ENCODE measurements around the gene STN1. TPM values are rescaled to one million over a fixed set of nuclear protein-coding genes. Genes with fewer than 3 reads are reported as not detected.
A peak's percentile ranks its signal among the peaks of the same experiment; 100 is the strongest.

Gene STN1
- total RNA-seq, 1 donor from 2014 or later = 42.3 TPM

DNA sequence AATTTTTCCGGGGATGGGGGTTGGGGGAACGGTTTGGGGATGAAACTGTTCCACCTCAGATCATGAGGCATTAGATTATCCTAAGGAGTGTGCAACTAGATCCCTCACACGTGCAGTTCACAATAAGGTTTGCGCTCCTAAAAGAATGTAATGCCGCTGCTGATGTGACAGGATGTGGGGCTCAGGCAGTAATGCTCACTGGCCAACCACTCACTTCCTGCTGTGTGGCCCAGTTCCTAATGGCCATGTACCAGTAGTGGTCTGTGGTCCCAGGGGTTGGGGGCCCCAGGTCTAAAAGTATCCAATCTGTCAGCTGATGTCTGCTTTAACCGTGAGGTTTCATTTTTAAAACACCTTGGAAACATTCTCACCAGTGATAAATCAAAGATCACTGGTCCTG, 2.2 kb downstream of the STN1 start:
- peak; percentile 61 for DNase-seq
- Histone ChIP-seq H3K36me3 (no peaks in the 10 kb centered on the region), H3K9me3 (no peaks in the 10 kb centered on the region), H3K4me1 (peaks cover 27% of the 10 kb centered on the region), H3K27ac (peak overlapping the region; percentile 97), H3K4me3 (peak overlapping the region; percentile 76), H3K27me3 (no peaks in the 10 kb centered on the region)
- ATAC-seq = no peak
- intact Hi-C loops (cut with DNase I) = no loop called here
- TF ChIP-seq, protein P1, sequence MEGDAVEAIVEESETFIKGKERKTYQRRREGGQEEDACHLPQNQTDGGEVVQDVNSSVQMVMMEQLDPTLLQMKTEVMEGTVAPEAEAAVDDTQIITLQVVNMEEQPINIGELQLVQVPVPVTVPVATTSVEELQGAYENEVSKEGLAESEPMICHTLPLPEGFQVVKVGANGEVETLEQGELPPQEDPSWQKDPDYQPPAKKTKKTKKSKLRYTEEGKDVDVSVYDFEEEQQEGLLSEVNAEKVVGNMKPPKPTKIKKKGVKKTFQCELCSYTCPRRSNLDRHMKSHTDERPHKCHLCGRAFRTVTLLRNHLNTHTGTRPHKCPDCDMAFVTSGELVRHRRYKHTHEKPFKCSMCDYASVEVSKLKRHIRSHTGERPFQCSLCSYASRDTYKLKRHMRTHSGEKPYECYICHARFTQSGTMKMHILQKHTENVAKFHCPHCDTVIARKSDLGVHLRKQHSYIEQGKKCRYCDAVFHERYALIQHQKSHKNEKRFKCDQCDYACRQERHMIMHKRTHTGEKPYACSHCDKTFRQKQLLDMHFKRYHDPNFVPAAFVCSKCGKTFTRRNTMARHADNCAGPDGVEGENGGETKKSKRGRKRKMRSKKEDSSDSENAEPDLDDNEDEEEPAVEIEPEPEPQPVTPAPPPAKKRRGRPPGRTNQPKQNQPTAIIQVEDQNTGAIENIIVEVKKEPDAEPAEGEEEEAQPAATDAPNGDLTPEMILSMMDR (IDR thresholded peaks at IDR 0.05) = no peak

DNA sequence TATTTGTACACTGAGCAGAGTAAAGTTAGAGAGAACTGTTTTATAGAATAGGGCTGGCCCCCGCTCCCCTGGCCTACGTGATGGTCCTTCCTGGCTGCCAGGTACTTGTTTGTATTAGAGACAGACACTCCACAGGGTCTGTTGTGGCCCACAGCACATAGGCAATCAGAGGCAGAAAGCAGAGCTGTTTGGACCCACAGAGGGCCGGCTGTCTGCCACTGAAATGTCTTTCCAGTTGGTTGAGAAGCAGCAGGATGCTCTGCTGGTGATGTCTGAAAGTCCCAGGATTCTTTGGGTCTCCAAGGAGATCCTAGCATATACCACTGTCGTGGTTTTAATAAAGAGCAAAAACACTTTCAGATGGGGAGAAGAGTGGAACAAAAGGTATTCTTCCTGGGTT, 5.2 kb downstream of the STN1 start:
- peak overlapping the region; percentile 33 for H3K27ac ChIP-seq
- intact Hi-C loops (cut with DNase I) = no loop called here
- ATAC-seq (no peak), DNase-seq (no peak)
- H3K4me1 ChIP-seq = peaks cover 46% of the 10 kb centered on the region
- no peaks in the 10 kb centered on the region for H3K27me3 ChIP-seq
- no peaks in the 10 kb centered on the region for H3K9me3 ChIP-seq
- H3K36me3 ChIP-seq = no peaks in the 10 kb centered on the region
- TF ChIP-seq, protein P1 (IDR thresholded peaks at IDR 0.05) = no peak
- no peak overlapping the region for H3K4me3 ChIP-seq

DNA sequence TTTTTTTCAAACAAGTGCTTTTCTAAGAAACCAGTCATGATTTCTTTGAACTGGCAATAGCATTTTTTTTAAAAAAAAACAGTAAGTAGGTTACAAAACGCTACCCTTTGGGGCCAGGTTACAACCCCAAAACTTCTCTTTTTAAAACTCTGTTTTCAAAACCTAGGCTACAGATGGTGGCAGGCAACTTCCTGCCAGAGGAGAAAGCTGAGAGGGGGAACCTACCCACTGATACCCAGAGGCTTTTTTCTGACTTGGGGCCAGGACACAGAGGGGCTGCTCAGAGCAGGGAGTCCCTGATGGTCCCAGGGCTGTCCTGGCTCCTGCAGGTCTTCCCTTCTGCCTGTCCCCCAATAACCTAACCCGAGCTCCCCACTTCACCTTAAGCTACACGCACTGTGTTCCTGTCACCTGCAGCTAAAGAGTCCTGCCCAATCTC, 6.9 kb downstream of the STN1 start:
- DNase-seq = no peak
- intact Hi-C loops (cut with DNase I) = no loop called here

DNA sequence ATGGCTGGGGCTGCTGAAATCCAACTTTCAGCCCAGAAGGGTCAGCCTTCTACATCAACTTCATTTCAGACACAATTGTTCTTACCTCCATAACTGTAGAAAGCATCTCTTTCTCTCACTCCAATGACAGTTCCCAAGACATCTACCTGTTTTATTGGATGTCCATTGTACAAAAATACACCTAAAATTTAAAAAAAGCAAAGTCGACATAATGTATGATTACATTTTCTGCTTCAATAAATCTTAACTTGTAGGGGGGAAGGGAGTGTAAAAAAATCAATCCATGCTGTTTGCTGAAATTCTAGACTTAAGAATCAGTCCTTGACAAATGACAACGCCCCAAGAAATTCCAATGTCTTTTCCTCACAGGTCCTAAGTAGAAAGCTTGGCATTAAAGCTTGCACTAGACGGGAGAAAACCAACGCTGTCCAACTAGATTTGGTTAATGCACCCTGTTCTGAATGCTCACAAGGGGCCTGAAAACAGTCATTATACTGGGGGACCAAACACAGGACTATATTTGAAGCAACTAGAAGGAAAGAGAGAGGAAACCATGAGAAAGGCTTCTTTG, 7.5 kb downstream of the STN1 start:
- intact Hi-C loops (cut with DNase I) = no loop called here

More for the DNA sequence above, 6.9 kb downstream of the STN1 start:
- Histone ChIP-seq H3K4me3 (no peak overlapping the region), H3K9me3 (no peaks in the 10 kb centered on the region), H3K4me1 (peaks cover 47% of the 10 kb centered on the region), H3K27me3 (no peaks in the 10 kb centered on the region), H3K27ac (peak overlapping the region; percentile 86), H3K36me3 (no peaks in the 10 kb centered on the region)
- peak; percentile 34 for ATAC-seq
- TF ChIP-seq, protein P1 (IDR thresholded peaks at IDR 0.05) = no peak

DNA sequence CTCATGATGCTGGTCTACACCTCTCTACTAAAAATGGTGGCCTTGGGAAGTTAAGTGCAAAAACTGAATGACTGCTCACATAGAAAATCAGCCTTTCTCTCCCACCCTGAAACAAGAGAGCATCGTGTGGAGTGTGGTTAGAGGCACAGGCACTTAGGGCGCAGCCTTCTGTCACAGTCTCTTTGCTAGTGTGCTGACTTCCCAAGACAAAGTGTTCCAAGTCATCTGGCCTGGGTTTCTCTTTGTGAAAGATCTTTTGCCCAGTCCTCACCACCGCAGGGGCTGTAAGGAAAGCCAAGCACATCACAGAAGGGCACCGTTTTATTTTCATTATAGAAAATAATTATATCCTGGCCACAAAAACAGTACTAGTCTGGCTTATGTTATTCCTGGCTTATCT, 12.5 kb downstream of the STN1 start:
- intact Hi-C loops (cut with DNase I) = no loop called here
- peak overlapping the region; percentile 43 for H3K27ac ChIP-seq
- DNase-seq (no peak), ATAC-seq (no peak)
- no peak overlapping the region for H3K4me3 ChIP-seq
- H3K27me3 ChIP-seq = no peaks in the 10 kb centered on the region
- H3K36me3 ChIP-seq = peaks cover 36% of the 10 kb centered on the region
- no peaks in the 10 kb centered on the region for H3K9me3 ChIP-seq
- H3K4me1 ChIP-seq = peaks cover 40% of the 10 kb centered on the region
- TF ChIP-seq, protein P1 (IDR thresholded peaks at IDR 0.05) = no peak

More for the DNA sequence above, 7.5 kb downstream of the STN1 start:
- ATAC-seq = peak; percentile 6
- TF ChIP-seq, protein P1 (IDR thresholded peaks at IDR 0.05) = no peak
- Histone ChIP-seq H3K36me3 (no peaks in the 10 kb centered on the region), H3K27me3 (no peaks in the 10 kb centered on the region), H3K4me3 (no peak overlapping the region), H3K27ac (peak overlapping the region; percentile 86), H3K9me3 (no peaks in the 10 kb centered on the region), H3K4me1 (peaks cover 45% of the 10 kb centered on the region)
- DNase-seq = no peak

DNA sequence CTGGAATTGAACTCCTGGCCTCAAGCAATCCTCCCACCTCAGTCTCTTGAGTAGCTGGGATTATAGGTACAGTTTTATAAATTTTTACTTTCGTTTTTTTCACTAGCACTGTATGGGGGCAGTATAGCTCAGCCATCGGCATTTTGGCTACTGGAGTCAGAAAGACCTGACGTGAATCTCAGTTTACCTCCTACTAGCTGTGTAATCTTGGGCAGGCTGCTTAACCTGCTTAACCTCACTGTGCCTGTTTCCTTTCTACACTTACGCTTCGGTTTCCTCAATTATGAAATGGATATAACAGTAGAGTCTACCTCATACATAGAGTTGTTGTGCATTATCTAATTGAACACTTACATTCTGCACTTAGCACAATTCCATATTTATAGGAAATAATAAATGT, 16.7 kb downstream of the STN1 start:
- H3K4me1 ChIP-seq = peaks cover 14% of the 10 kb centered on the region
- H3K9me3 ChIP-seq = no peaks in the 10 kb centered on the region
- no peak for DNase-seq
- intact Hi-C loops (cut with DNase I) = no loop called here
- no peak for ATAC-seq
- TF ChIP-seq, protein P1 (IDR thresholded peaks at IDR 0.05) = no peak
- H3K27ac ChIP-seq = peak overlapping the region; percentile 15
- H3K4me3 ChIP-seq = no peak overlapping the region
- H3K27me3 ChIP-seq = no peaks in the 10 kb centered on the region
- H3K36me3 ChIP-seq = peaks cover 77% of the 10 kb centered on the region

All from upper lobe of right lung (tissue), 1 donor.